ENCODE data around the gene SPEF2.
A peak's percentile ranks its signal among the peaks of the same experiment; 100 is the strongest.

Gene SPEF2

GRCh38 chr5:35617435-35618303 lies at the start of gene SPEF2:
Gene SPEF2, plus strand, starts transcription at chr5:35617863. Its CDS starts 135 bp downstream, at chr5:35617998.
- peak; percentile 61 for DNase-seq (ENCODE audit: low read depth)

- DNase-seq (ENCODE audit: low read depth): no peak
Measured at GRCh38 chr5:35575578-35575977, 42.1 kb upstream of the SPEF2 start.

GRCh38 chr5:35587419-35587818 lies 30.2 kb upstream of the SPEF2 start:
- no peak for DNase-seq (ENCODE audit: low read depth)

GRCh38 chr5:35593338-35593737 lies 24.3 kb upstream of the SPEF2 start:
- no peak for DNase-seq (ENCODE audit: low read depth)

GRCh38 chr5:35598707-35599370 lies 18.8 kb upstream of the SPEF2 start:
- no peak for DNase-seq (ENCODE audit: low read depth)

- DNase-seq (ENCODE audit: low read depth): no peak
Measured at GRCh38 chr5:35600591-35600990, 17.1 kb upstream of the SPEF2 start.

GRCh38 chr5:35608881-35609779 lies 8.5 kb upstream of the SPEF2 start:
- DNase-seq (ENCODE audit: low read depth): no peak

GRCh38 chr5:35617060-35617434 lies 616 bp upstream of the SPEF2 start:
- no peak for DNase-seq (ENCODE audit: low read depth)

- no peak for DNase-seq (ENCODE audit: low read depth)
Measured at GRCh38 chr5:35618304-35618636, 607 bp downstream of the SPEF2 start.

- no peak for DNase-seq (ENCODE audit: low read depth)
Measured at GRCh38 chr5:35618781-35619180, 1.1 kb downstream of the SPEF2 start.

- no peak for DNase-seq (ENCODE audit: low read depth)
Measured at GRCh38 chr5:35622974-35623373, 5.3 kb downstream of the SPEF2 start.

GRCh38 chr5:35623991-35624390 lies 6.3 kb downstream of the SPEF2 start:
- DNase-seq (ENCODE audit: low read depth): no peak

- no peak for DNase-seq (ENCODE audit: low read depth)
Measured at GRCh38 chr5:35626108-35626507, 8.4 kb downstream of the SPEF2 start.

- no peak for DNase-seq (ENCODE audit: low read depth)
Measured at GRCh38 chr5:35626553-35626952, 8.9 kb downstream of the SPEF2 start.

GRCh38 chr5:35634326-35634725 lies 16.7 kb downstream of the SPEF2 start:
- DNase-seq (ENCODE audit: low read depth): no peak

- DNase-seq (ENCODE audit: low read depth): no peak
Measured at GRCh38 chr5:35640623-35641022, 23.0 kb downstream of the SPEF2 start.

- DNase-seq (ENCODE audit: low read depth): no peak
Measured at GRCh38 chr5:35644543-35644942, 26.9 kb downstream of the SPEF2 start.

GRCh38 chr5:35647128-35647527 lies 29.5 kb downstream of the SPEF2 start:
- DNase-seq (ENCODE audit: low read depth): no peak

- DNase-seq (ENCODE audit: low read depth): no peak
Measured at GRCh38 chr5:35647712-35648111, 30.0 kb downstream of the SPEF2 start.

GRCh38 chr5:35651002-35651756 lies 33.5 kb downstream of the SPEF2 start:
- DNase-seq (ENCODE audit: low read depth): peak; percentile 13

- no peak for DNase-seq (ENCODE audit: low read depth)
Measured at GRCh38 chr5:35656721-35657120, 39.1 kb downstream of the SPEF2 start.

- DNase-seq (ENCODE audit: low read depth): no peak
Measured at GRCh38 chr5:35657877-35658276, 40.2 kb downstream of the SPEF2 start.
